ENCODE measurements around the gene HMG20A. TPM values are rescaled to one million over a fixed set of nuclear protein-coding genes. Genes with fewer than 3 reads are reported as not detected.

HMG20A gene
- total and polyA plus RNA-seq, 10 of the 15 experiments (the other 5 are each of a cell fraction or from before 2014, with no cell fraction given) = 30.0 to 98.7 (median 46.8) TPM

GRCh38 chr15:77411619-77411976 is 9.1 kb upstream of the HMG20A start (continued):
- TF ChIP-seq HSF1 (IDR thresholded peaks at IDR 0.05; ENCODE audit: low read depth, low read length) (no peak), ZNF24 (IDR thresholded peaks at IDR 0.05) (no peak), ZNF217 (IDR thresholded peaks at IDR 0.05) (peak; percentile 85; the same call in 1 of the 2 replicates), ASH2L (IDR thresholded peaks at IDR 0.05; ENCODE audit: borderline replicate concordance, low read depth) (no peak), ZNF274 (IDR thresholded peaks at IDR 0.05; ENCODE audit: insufficient read depth, insufficient read length) (no peak), DPF2 (IDR thresholded peaks at IDR 0.05) (0 out of 2 replicates have a peak, but pooled peaks have one; percentile 65), BMI1 (IDR thresholded peaks at IDR 0.05; ENCODE audit: borderline replicate concordance) (0 out of 2 replicates have a peak, but pooled peaks have one; percentile 7), IKZF2 (IDR thresholded peaks at IDR 0.05) (0 out of 4 replicates have a peak, but pooled peaks of 1 of the 2 experiments have one; percentile 10), GABPA (IDR thresholded peaks at IDR 0.05; ENCODE audit: low read depth) (no peak), MEF2B (IDR thresholded peaks at IDR 0.05; ENCODE audit: partially characterized antibody, poor library complexity, severe bottlenecking) (peak; percentile 7), ESRRA (IDR thresholded peaks at IDR 0.05; ENCODE audit: low read length) (no peak), NKRF (conservative IDR thresholded peaks at IDR 0.05) (peak; percentile 42; the same call in 1 of the 2 replicates), RELB (IDR thresholded peaks at IDR 0.05; ENCODE audit: low read depth) (peak; percentile 1; the same call in 1 of the 2 replicates), PRDM15 (CRISPR knock-in tag; IDR thresholded peaks at IDR 0.05) (no peak), SMARCA5 (IDR thresholded peaks at IDR 0.05) (peak; percentile 91), GATAD2B (conservative IDR thresholded peaks at IDR 0.05; ENCODE audit: low read depth) (0 out of 2 replicates have a peak, but pooled peaks have one; percentile 23)
